ENCODE measurements around the gene MYOZ3. TPM values are rescaled to one million over a fixed set of nuclear protein-coding genes. Genes with fewer than 3 reads are reported as not detected.
A peak's percentile ranks its signal among the peaks of the same experiment; 100 is the strongest.

The MYOZ3 gene
- total RNA-seq, 2 experiments from 2014 or later = 0.30 to 0.32 TPM

- Mint-ChIP-seq H3K27ac (no peak overlapping the region), H3K9me3 (ENCODE audit: low read depth) (no peaks in the 10 kb centered on the region)
- POLR2A ChIA-PET = no interaction called here
Observed at GRCh38 chr5:150653762-150654556, 7.1 kb upstream of the MYOZ3 start.

GRCh38 chr5:150655221-150655620 is 5.8 kb upstream of the MYOZ3 start:
- ChIA-PET CTCF (interaction anchor here (1.0 to 4.4 kb wide), 5 partner anchors 9 to 165 kb away, joined by 3 to 33 read pairs (median 4); no protein-coding TSS in a partner anchor), POLR2A (no interaction called here)
- H3K27ac Mint-ChIP-seq = no peak overlapping the region
- no peaks in the 10 kb centered on the region for H3K4me1 Mint-ChIP-seq
- DNase-seq (no peak), ATAC-seq (no peak)
- H3K4me3 Mint-ChIP-seq = no peak overlapping the region
- H3K36me3 Mint-ChIP-seq (ENCODE audit: low read depth) = no peaks in the 10 kb centered on the region
- intact Hi-C loops (cut with DNase I, micrococcal nuclease) = loop anchor here (5.0 kb wide), 3 partner anchors 192 to 298 kb away; partner anchors contain the start of genes IRGM (in 1 of the 2) and TCOF1 (in 1 of the 2)
- no peaks in the 10 kb centered on the region for H3K9me3 Mint-ChIP-seq (ENCODE audit: low read depth)
- H3K27me3 Mint-ChIP-seq = no peaks in the 10 kb centered on the region

More at GRCh38 chr5:150653762-150654556, 7.1 kb upstream of the MYOZ3 start:
- no peak overlapping the region for H3K4me3 Mint-ChIP-seq
- CTCF ChIA-PET = interaction anchor here (0.6 to 4.4 kb wide), 8 partner anchors 11 to 801 kb away, joined by 3 to 33 read pairs (median 3); no protein-coding TSS in a partner anchor
- intact Hi-C loops (cut with DNase I, micrococcal nuclease) = no loop called here
- H3K27me3 Mint-ChIP-seq = no peaks in the 10 kb centered on the region
- no peaks in the 10 kb centered on the region for H3K36me3 Mint-ChIP-seq (ENCODE audit: low read depth)
- ATAC-seq (no peak), DNase-seq (no peak)
- H3K4me1 Mint-ChIP-seq = no peaks in the 10 kb centered on the region

- intact Hi-C loops (cut with DNase I, micrococcal nuclease) = loop anchor here (1.0 to 5.0 kb wide), 9 partner anchors 32 to 299 kb away; partner anchors contain the start of genes IRGM (in 1 of the 2) and TCOF1 (in 1 of the 2)
- no peaks in the 10 kb centered on the region for H3K27me3 Mint-ChIP-seq
- no peaks in the 10 kb centered on the region for H3K4me1 Mint-ChIP-seq
- DNase-seq (peak; percentile 82), ATAC-seq (peak; percentile 82)
- no peak overlapping the region for H3K27ac Mint-ChIP-seq
- POLR2A ChIA-PET = interaction anchor here (0.6 to 0.8 kb wide), 3 partner anchors 26 to 346 kb away, joined by 3 to 11 read pairs (median 3); no protein-coding TSS in a partner anchor
- H3K4me3 Mint-ChIP-seq = peak overlapping the region; percentile 63
- H3K36me3 Mint-ChIP-seq (ENCODE audit: low read depth) = no peaks in the 10 kb centered on the region
- CTCF ChIA-PET = interaction anchor here (0.6 to 4.4 kb wide), 12 partner anchors 9 to 556 kb away, joined by 3 to 33 read pairs (median 4); partner anchors contain the start of genes IRGM and RBM22
- no peaks in the 10 kb centered on the region for H3K9me3 Mint-ChIP-seq (ENCODE audit: low read depth)
Observed at GRCh38 chr5:150656191-150657132, 4.6 kb upstream of the MYOZ3 start.

- intact Hi-C loops (cut with DNase I, micrococcal nuclease) = loop anchor here (5.0 kb wide), 3 partner anchors 189 to 301 kb away; partner anchors contain the start of genes IRGM (in 1 of the 2) and TCOF1 (in 1 of the 2)
- Mint-ChIP-seq H3K9me3 (ENCODE audit: low read depth) (no peaks in the 10 kb centered on the region), H3K36me3 (ENCODE audit: low read depth) (no peaks in the 10 kb centered on the region), H3K4me1 (no peaks in the 10 kb centered on the region), H3K27ac (no peak overlapping the region), H3K4me3 (no peak overlapping the region), H3K27me3 (no peaks in the 10 kb centered on the region)
- ChIA-PET CTCF (interaction anchor here (0.7 to 1.6 kb wide), 6 partner anchors 8 to 314 kb away, joined by 3 to 14 read pairs (median 4); partner anchors contain the start of gene IRGM), POLR2A (interaction anchor here (1.5 kb wide), 1 partner anchor 34 kb away, joined by 3 read pairs; no protein-coding TSS in a partner anchor)
- ATAC-seq (no peak), DNase-seq (no peak)
Observed at GRCh38 chr5:150658121-150658520, 2.9 kb upstream of the MYOZ3 start.

GRCh38 chr5:150658699-150659265 is 2.3 kb upstream of the MYOZ3 start:
- Mint-ChIP-seq H3K27me3 (no peaks in the 10 kb centered on the region), H3K27ac (no peak overlapping the region), H3K4me1 (no peaks in the 10 kb centered on the region), H3K9me3 (ENCODE audit: low read depth) (no peaks in the 10 kb centered on the region), H3K4me3 (no peak overlapping the region), H3K36me3 (ENCODE audit: low read depth) (no peaks in the 10 kb centered on the region)
- ATAC-seq (no peak), DNase-seq (no peak)
- intact Hi-C loops (cut with DNase I, micrococcal nuclease) = loop anchor here (5.0 kb wide), 3 partner anchors 189 to 301 kb away; partner anchors contain the start of genes IRGM (in 1 of the 2) and TCOF1 (in 1 of the 2)
- CTCF ChIA-PET = interaction anchor here (0.6 to 1.6 kb wide), 5 partner anchors 9 to 389 kb away, joined by 3 to 14 read pairs (median 3); partner anchors contain the start of gene IRGM
- POLR2A ChIA-PET = interaction anchor here (1.5 kb wide), 1 partner anchor 33 kb away, joined by 3 read pairs; no protein-coding TSS in a partner anchor

- DNase-seq = no peak
- intact Hi-C loops (cut with DNase I, micrococcal nuclease) = loop anchor here (5.0 kb wide), 3 partner anchors 188 to 302 kb away; partner anchors contain the start of genes IRGM (in 1 of the 2) and TCOF1 (in 1 of the 2)
- Mint-ChIP-seq H3K27ac (no peak overlapping the region), H3K9me3 (ENCODE audit: low read depth) (no peaks in the 10 kb centered on the region), H3K27me3 (no peaks in the 10 kb centered on the region), H3K4me3 (no peak overlapping the region), H3K36me3 (ENCODE audit: low read depth) (no peaks in the 10 kb centered on the region), H3K4me1 (no peaks in the 10 kb centered on the region)
- CTCF ChIA-PET = no interaction called here
- POLR2A ChIA-PET = interaction anchor here (1.5 kb wide), 1 partner anchor 33 kb away, joined by 3 read pairs; no protein-coding TSS in a partner anchor
- ATAC-seq = no peak
Observed at GRCh38 chr5:150659360-150660107, 1.5 kb upstream of the MYOZ3 start.

- no peak overlapping the region for H3K4me3 Mint-ChIP-seq
- no peak overlapping the region for H3K27ac Mint-ChIP-seq
- no peaks in the 10 kb centered on the region for H3K9me3 Mint-ChIP-seq (ENCODE audit: low read depth)
- intact Hi-C loops (cut with DNase I, micrococcal nuclease) = no loop called here
- ATAC-seq = no peak
- H3K4me1 Mint-ChIP-seq = no peaks in the 10 kb centered on the region
- no peaks in the 10 kb centered on the region for H3K36me3 Mint-ChIP-seq (ENCODE audit: low read depth)
- CTCF ChIA-PET = interaction anchor here (1.4 kb wide), 1 partner anchor 203 kb away, joined by 3 read pairs; no protein-coding TSS in a partner anchor
- H3K27me3 Mint-ChIP-seq = no peaks in the 10 kb centered on the region
- DNase-seq = no peak
- POLR2A ChIA-PET = no interaction called here
Observed at GRCh38 chr5:150660108-150660831, 781 bp upstream of the MYOZ3 start.

GRCh38 chr5:150661821-150662596 is 958 bp downstream of the MYOZ3 start:
- no peak for DNase-seq
- POLR2A ChIA-PET = interaction anchor here (0.6 to 0.7 kb wide), 2 partner anchors 30 to 38 kb away, joined by 3 read pairs; no protein-coding TSS in a partner anchor
- Mint-ChIP-seq H3K4me3 (no peak overlapping the region), H3K27me3 (no peaks in the 10 kb centered on the region), H3K9me3 (ENCODE audit: low read depth) (no peaks in the 10 kb centered on the region), H3K4me1 (no peaks in the 10 kb centered on the region), H3K27ac (no peak overlapping the region), H3K36me3 (ENCODE audit: low read depth) (no peaks in the 10 kb centered on the region)
- intact Hi-C loops (cut with DNase I, micrococcal nuclease) = no loop called here
- CTCF ChIA-PET = interaction anchor here (0.8 to 3.2 kb wide), 4 partner anchors 12 to 205 kb away, joined by 3 to 13 read pairs (median 3); no protein-coding TSS in a partner anchor
- ATAC-seq = no peak

Measured in activated CD4-positive, alpha-beta T cell treated with anti-CD3 and anti-CD28 coated beads for 36 hours (primary cell).